ENCODE results near the gene CLMN.

Gene CLMN

GRCh38 chr14:95196826-95197545, 122.7 kb downstream of the CLMN start:
- Histone ChIP-seq H3K4me3 (ENCODE audit: low read depth, low read length) (no peak overlapping the region), H3K27me3 (ENCODE audit: insufficient read depth, low read depth, severe bottlenecking) (no peaks in the 10 kb centered on the region), H3K36me3 (peaks cover 7% of the 10 kb centered on the region), H3K27ac (peak overlapping the region; percentile 72), H3K9me3 (ENCODE audit: severe bottlenecking) (no peaks in the 10 kb centered on the region)
- TF ChIP-seq CTCF (IDR thresholded peaks at IDR 0.05; ENCODE audit: low read depth, low read length) = no peak
- no peak for DNase-seq

DNA sequence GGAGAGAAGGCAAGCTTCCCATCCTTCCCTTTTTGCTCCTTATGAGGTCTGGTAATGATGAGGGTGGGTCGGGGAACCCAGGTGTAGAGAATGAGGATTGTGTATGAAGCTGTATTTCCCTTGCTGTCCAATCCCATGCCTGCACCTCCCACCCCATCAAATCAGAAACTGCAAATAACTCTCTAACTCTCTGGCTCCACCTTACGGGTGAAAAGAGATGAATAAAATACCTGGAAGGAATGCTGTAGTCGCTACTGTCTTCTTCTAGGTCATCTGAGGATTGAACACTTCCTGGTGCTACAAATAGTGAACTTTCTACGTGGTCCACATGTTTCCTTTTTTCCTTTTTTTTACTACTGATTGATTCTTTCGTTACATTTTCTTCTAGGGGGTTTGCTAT, 123.4 kb downstream of the CLMN start:
- H3K4me3 ChIP-seq (ENCODE audit: low read depth, low read length) = no peak overlapping the region
- peak; percentile 50 for TF ChIP-seq CTCF (IDR thresholded peaks at IDR 0.05; ENCODE audit: low read depth, low read length)
- no peak for DNase-seq
- peaks cover 4% of the 10 kb centered on the region for H3K36me3 ChIP-seq
- peak overlapping the region; percentile 72 for H3K27ac ChIP-seq
- no peaks in the 10 kb centered on the region for H3K9me3 ChIP-seq (ENCODE audit: severe bottlenecking)
- no peaks in the 10 kb centered on the region for H3K27me3 ChIP-seq (ENCODE audit: insufficient read depth, low read depth, severe bottlenecking)

DNA sequence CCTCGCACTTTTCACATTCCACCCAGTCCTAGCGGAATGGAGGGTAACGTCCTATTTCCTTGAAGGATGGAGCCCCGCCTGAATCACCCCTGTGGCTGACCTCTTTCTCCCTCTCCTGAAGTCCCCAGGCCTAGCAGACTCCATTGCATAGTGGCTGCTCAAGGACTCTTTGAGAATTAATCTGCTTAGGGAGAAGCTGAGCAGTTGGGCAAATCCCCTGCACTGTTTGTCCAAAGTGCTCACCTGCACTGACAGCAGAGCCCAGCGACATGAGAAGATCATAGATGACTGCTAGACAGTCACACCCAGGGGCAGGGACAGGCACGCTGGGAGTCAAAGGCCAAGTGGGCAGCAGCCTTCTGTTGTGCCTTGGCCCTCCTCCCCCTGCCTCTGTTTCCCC, 124.7 kb downstream of the CLMN start:
- TF ChIP-seq CTCF (IDR thresholded peaks at IDR 0.05; ENCODE audit: low read depth, low read length) = no peak
- Histone ChIP-seq H3K9me3 (ENCODE audit: severe bottlenecking) (no peaks in the 10 kb centered on the region), H3K27ac (peak overlapping the region; percentile 72), H3K4me3 (ENCODE audit: low read depth, low read length) (no peak overlapping the region), H3K27me3 (ENCODE audit: insufficient read depth, low read depth, severe bottlenecking) (no peaks in the 10 kb centered on the region), H3K36me3 (peaks cover 4% of the 10 kb centered on the region)
- peak; percentile 78 for DNase-seq

- no peak for TF ChIP-seq CTCF (IDR thresholded peaks at IDR 0.05; ENCODE audit: low read depth, low read length)
- DNase-seq = no peak
- Histone ChIP-seq H3K4me3 (ENCODE audit: low read depth, low read length) (no peak overlapping the region), H3K36me3 (peaks cover 4% of the 10 kb centered on the region), H3K27me3 (ENCODE audit: insufficient read depth, low read depth, severe bottlenecking) (no peaks in the 10 kb centered on the region), H3K9me3 (ENCODE audit: severe bottlenecking) (no peaks in the 10 kb centered on the region), H3K27ac (peak overlapping the region; percentile 23)
Measured at GRCh38 chr14:95193081-95193480, 126.6 kb downstream of the CLMN start.

GRCh38 chr14:95192311-95192710, 127.4 kb downstream of the CLMN start:
- H3K4me3 ChIP-seq (ENCODE audit: low read depth, low read length) = no peak overlapping the region
- TF ChIP-seq CTCF (IDR thresholded peaks at IDR 0.05; ENCODE audit: low read depth, low read length) = no peak

More at GRCh38 chr14:95192311-95192710, 127.4 kb downstream of the CLMN start:
- no peaks in the 10 kb centered on the region for H3K9me3 ChIP-seq (ENCODE audit: severe bottlenecking)
- peaks cover 4% of the 10 kb centered on the region for H3K36me3 ChIP-seq
- H3K27me3 ChIP-seq (ENCODE audit: insufficient read depth, low read depth, severe bottlenecking) = no peaks in the 10 kb centered on the region
- DNase-seq = peak; percentile 91
- peak overlapping the region; percentile 31 for H3K27ac ChIP-seq

All from WERI-Rb-1 (cell line).